Liver (tissue), 9 donors: ENCODE data around the gene SGMS1. TPM values are rescaled to one million over a fixed set of nuclear protein-coding genes. Genes with fewer than 3 reads are reported as not detected.
"Not testable (repeated sequence)": the region's sequence is repeated elsewhere in the genome, so short reads cannot be mapped to it uniquely, and the experiment has no call there.

Source experiments
- DNase-seq: peaks from one replicate; pipeline ENCODE4 v3.0.0-alpha.2; 2017; ENCODE audit warnings: low spot score
- H3K27ac ChIP-seq, 2 donors: one replicate each; pipeline ENCODE4 v1.7.0; 2013; ENCODE audit warnings: inconsistent platforms in 2 of 2, low read length in 2 of 2, control low read depth in 1 of 2, low read depth in 1 of 2, mild to moderate bottlenecking in 1 of 2
- H3K27me3 ChIP-seq, 4 donors: one replicate each; pipeline versions ENCODE4 v1.6.1 to v1.7.0; 2013; ENCODE audit warnings: low read length in 3 of 4, inconsistent platforms in 1 of 4, mild to moderate bottlenecking in 1 of 4, moderate library complexity in 1 of 4; ENCODE audit not compliant: control insufficient read depth in 4 of 4, insufficient read depth in 4 of 4
- H3K36me3 ChIP-seq, 4 donors: one replicate each; pipeline versions ENCODE4 v1.6.1 to v1.7.0; 2013; ENCODE audit warnings: low read length in 3 of 4, mild to moderate bottlenecking in 3 of 4, low read depth in 1 of 4, moderate library complexity in 1 of 4; ENCODE audit not compliant: control insufficient read depth in 4 of 4, insufficient read depth in 3 of 4
- H3K4me1 ChIP-seq, 4 donors: one replicate each; pipeline versions ENCODE4 v1.6.1 to v1.7.0; 2013; ENCODE audit warnings: low read length in 3 of 4, mild to moderate bottlenecking in 3 of 4, moderate library complexity in 1 of 4; ENCODE audit not compliant: control insufficient read depth in 4 of 4, insufficient read depth in 4 of 4
- H3K4me3 ChIP-seq, 3 donors: one replicate each; pipeline versions ENCODE4 v1.6.1 to v1.7.0; 2013; ENCODE audit warnings: low read length in 3 of 3, control low read depth in 1 of 3, low read depth in 1 of 3, mild to moderate bottlenecking in 1 of 3
- H3K9ac ChIP-seq, 2 donors: one replicate each; pipeline ENCODE4 v1.7.0; 2013; ENCODE audit warnings: low read length in 2 of 2, mild to moderate bottlenecking in 2 of 2, moderate library complexity in 2 of 2, control low read depth in 1 of 2, low read depth in 1 of 2
- H3K9me3 ChIP-seq, 4 donors: one replicate each; pipeline versions ENCODE4 v1.6.1 to v1.7.0; 2013; ENCODE audit warnings: low read length in 3 of 4; ENCODE audit not compliant: control insufficient read depth in 4 of 4
- JUND ChIP-seq, 2 donors: IDR thresholded peaks; 2 replicates each; pipeline ENCODE4 v1.6.1; 2016; ENCODE audit warnings: antibody characterized with exemption in 2 of 2
- RAD21 ChIP-seq, 2 donors: IDR thresholded peaks; 2 replicates each; pipeline ENCODE4 v1.6.1; 2016; ENCODE audit warnings: antibody characterized with exemption in 2 of 2, mild to moderate bottlenecking in 2 of 2
- TAF1 ChIP-seq: conservative IDR thresholded peaks from 2 replicates; pipeline ENCODE4 v1.6.1; 2016; ENCODE audit warnings: antibody characterized with exemption, mild to moderate bottlenecking
- YY1 ChIP-seq: IDR thresholded peaks from 2 replicates; pipeline ENCODE4 v1.6.1; 2016; ENCODE audit warnings: antibody characterized with exemption, mild to moderate bottlenecking
- ZBTB33 ChIP-seq: IDR thresholded peaks from 2 replicates; pipeline ENCODE4 v1.6.1; 2016; ENCODE audit warnings: antibody characterized with exemption
- WGBS: extraction: QIAGEN DNeasy Blood & Tissue Kit; methylation state at CpG from one replicate; pipeline ENCODE4 v1.1.7; 2013; 5-methylcytosine and 5-hydroxymethylcytosine counted together
- polyA plus RNA-seq, 2 donors: library from polyadenylated mRNA; stranded (reverse) in 1 of 2; unstranded in 1 of 2; fragments of 200-250 nt in 1 of 2; fragments of >200 nt in 1 of 2; fragmentation: Nextera tagmentation in 1 of 2; extraction: Ambion mirVana in 1 of 2; gene quantifications; one replicate each; pipeline versions ENCODE4 v1.2.1 to v1.2.3, GENCODE V29; 2013 to 2015
- total RNA-seq, 2 donors: library from RNA; depleted of rRNA; stranded (reverse); fragments of >200 nt; gene quantifications; one replicate each; pipeline ENCODE4 v1.2.3, GENCODE V29; 2014
- donor health status: healthy.
- donor health status: healthy.
- donor health status: healthy.
- donor health status: healthy.
- donor health status: healthy.

Gene SGMS1
- 10 to 100 TPM; 31.9 to 98.2 TPM for total RNA-seq
- polyA plus RNA-seq, result 10 to 100 TPM in 1 of 2 donors, 1 to 10 TPM in 1; 6.8 to 10.4 TPM

- Histone ChIP-seq H3K4me3 (peak within 1 kb of the TSS; percentile 93 to 96 (median 93)), H3K36me3 (peaks cover 0 to 5% (median 0%) of the 10 kb centered on the region in 4 donors), H3K27me3 (no peaks in the 10 kb centered on the region), H3K27ac (peak within 1 kb of the TSS; percentile 100), H3K4me1 (peaks cover 0 to 37% (median 22%) of the 10 kb centered on the region in 4 donors), H3K9ac (peak within 1 kb of the TSS; percentile 99), H3K9me3 (no peaks in the 10 kb centered on the region)
- TF ChIP-seq TAF1 (no peak), ZBTB33 (no peak), RAD21 (IDR thresholded peaks at IDR 0.05) (peak in 1 of 2 donors; percentile 2), JUND (IDR thresholded peaks at IDR 0.05) (no peak)
- under 1% methylated on average over 74 of the region's 74 CpGs for WGBS
- DNase-seq, result peak; percentile 83
These were observed at the start of gene SGMS1 for GRCh38 chr10:50623663-50624412. Gene SGMS1 (minus strand): TSS chr10:50623956. CDS start chr10:50344114, 279,842 bp downstream.

- not testable (repeated sequence) for H3K9me3 ChIP-seq, H3K4me3 ChIP-seq, H3K9ac ChIP-seq, DNase-seq, H3K36me3 ChIP-seq, H3K27me3 ChIP-seq, H3K27ac ChIP-seq, H3K4me1 ChIP-seq
- peak; percentile 70 for TF ChIP-seq YY1
- WGBS, result 93% methylated on average over 1 of the region's 1 CpG
These were observed 48.4 kb upstream of the SGMS1 start for GRCh38 chr10:50672152-50672551.

DNA sequence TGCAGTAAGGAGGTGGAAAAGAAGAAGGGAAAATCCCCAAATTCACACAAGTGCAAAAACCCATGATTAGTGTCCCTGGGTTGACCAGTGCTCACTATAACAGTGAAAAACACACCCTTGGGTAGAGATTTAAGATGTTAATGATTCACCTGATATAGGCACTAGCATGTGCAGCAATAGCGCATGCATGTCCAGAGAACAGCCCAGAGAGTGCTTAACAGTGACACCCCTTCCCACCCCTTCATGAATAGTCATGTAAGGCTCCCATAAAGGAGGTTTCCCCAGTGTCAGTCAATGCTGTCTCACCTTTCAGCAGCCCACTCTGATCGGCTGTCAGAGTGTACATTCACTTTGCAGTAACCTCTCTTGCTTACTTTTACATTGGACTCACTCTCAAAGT lies 47.9 kb upstream of the SGMS1 start:
- not testable (repeated sequence) for H3K36me3 ChIP-seq, H3K27me3 ChIP-seq, H3K27ac ChIP-seq, H3K4me3 ChIP-seq, H3K4me1 ChIP-seq, H3K9me3 ChIP-seq, H3K9ac ChIP-seq, DNase-seq
- 63% methylated on average over 2 of the region's 2 CpGs for WGBS

GRCh38 chr10:50669957-50670356 lies 46.2 kb upstream of the SGMS1 start:
- not testable (repeated sequence) for H3K4me3 ChIP-seq, H3K9ac ChIP-seq, DNase-seq, H3K9me3 ChIP-seq, H3K4me1 ChIP-seq, H3K27me3 ChIP-seq, H3K36me3 ChIP-seq, H3K27ac ChIP-seq
- 93% methylated on average over 6 of the region's 6 CpGs for WGBS

- 73% methylated on average over 1 of the region's 1 CpG for WGBS
- H3K4me3 ChIP-seq, H3K36me3 ChIP-seq, H3K27me3 ChIP-seq, H3K9me3 ChIP-seq, DNase-seq, H3K9ac ChIP-seq, H3K4me1 ChIP-seq, H3K27ac ChIP-seq: not testable (repeated sequence)
These were observed 43.6 kb upstream of the SGMS1 start for GRCh38 chr10:50667353-50667752.

DNA sequence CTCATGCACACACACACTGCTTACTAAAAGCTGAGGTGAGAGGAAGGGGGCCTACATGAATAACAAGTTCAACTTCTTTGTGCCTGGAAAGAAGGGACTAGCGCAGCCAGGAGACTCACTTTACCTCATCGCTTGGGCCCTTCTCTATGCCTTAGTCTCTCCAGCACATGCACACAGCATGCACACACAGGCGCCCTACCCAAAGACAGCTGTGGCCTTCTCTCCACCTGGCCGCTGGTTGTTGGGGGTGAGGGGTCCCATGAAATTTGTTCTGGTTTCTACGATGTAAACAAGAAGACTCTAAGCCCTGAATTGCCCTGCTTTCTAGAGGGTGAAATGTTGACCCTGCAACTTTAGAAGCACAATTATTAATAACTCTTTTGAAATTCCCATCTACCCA lies 38.7 kb upstream of the SGMS1 start:
- not testable (repeated sequence) for DNase-seq, H3K9me3 ChIP-seq, H3K4me1 ChIP-seq, H3K27ac ChIP-seq, H3K36me3 ChIP-seq, H3K4me3 ChIP-seq, H3K9ac ChIP-seq, H3K27me3 ChIP-seq
- WGBS, result 95% methylated on average over 5 of the region's 5 CpGs

GRCh38 chr10:50661563-50661962 lies 37.8 kb upstream of the SGMS1 start:
- 92% methylated on average over 4 of the region's 4 CpGs for WGBS
- H3K4me3 ChIP-seq, H3K36me3 ChIP-seq, H3K27ac ChIP-seq, H3K27me3 ChIP-seq, DNase-seq, H3K9ac ChIP-seq, H3K4me1 ChIP-seq, H3K9me3 ChIP-seq: not testable (repeated sequence)
